Breast epithelium (tissue), 3 donors: ENCODE results near the gene DPYD.

Experiments
- POLR2A ChIP-seq: fragments of 450-650 bp; IDR thresholded peaks from one replicate; pipeline ENCODE4 v1.6.1; 2016; ENCODE audit warnings: antibody characterized with exemption, mild to moderate bottlenecking, moderate library complexity
- TF ChIP-seq, protein P1 (sequence below), 3 donors: fragments of 450-650 bp; IDR thresholded peaks; one replicate each; pipeline ENCODE4 v1.5.1; 2016 to 2017; ENCODE audit warnings: antibody characterized with exemption in 3 of 3, mild to moderate bottlenecking in 3 of 3, moderate library complexity in 3 of 3

DNA sequence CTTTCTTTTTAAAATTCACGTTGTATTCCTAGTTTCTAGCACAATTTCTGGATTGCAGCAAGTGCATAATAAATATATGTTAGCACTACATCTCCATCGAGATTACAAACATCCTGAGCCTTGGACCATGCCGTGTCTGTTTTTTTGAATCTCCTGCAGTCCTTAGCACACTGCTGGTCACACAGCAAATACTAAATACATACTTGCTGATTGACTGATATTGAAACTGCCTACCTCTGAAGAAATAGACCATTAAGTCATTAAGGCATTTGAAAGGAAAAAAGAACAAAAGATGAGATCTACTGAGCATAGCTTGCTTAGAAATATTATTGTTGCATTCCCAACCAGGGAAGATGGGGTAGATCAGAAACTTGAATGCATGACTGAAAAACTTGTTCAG lies 830.1 kb downstream of the DPYD start:
- TF ChIP-seq, protein P1, sequence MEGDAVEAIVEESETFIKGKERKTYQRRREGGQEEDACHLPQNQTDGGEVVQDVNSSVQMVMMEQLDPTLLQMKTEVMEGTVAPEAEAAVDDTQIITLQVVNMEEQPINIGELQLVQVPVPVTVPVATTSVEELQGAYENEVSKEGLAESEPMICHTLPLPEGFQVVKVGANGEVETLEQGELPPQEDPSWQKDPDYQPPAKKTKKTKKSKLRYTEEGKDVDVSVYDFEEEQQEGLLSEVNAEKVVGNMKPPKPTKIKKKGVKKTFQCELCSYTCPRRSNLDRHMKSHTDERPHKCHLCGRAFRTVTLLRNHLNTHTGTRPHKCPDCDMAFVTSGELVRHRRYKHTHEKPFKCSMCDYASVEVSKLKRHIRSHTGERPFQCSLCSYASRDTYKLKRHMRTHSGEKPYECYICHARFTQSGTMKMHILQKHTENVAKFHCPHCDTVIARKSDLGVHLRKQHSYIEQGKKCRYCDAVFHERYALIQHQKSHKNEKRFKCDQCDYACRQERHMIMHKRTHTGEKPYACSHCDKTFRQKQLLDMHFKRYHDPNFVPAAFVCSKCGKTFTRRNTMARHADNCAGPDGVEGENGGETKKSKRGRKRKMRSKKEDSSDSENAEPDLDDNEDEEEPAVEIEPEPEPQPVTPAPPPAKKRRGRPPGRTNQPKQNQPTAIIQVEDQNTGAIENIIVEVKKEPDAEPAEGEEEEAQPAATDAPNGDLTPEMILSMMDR (IDR thresholded peaks at IDR 0.05): no peak
- TF ChIP-seq POLR2A: no peak
